ENCODE data around the gene PRDM16. TPM values are rescaled to one million over a fixed set of nuclear protein-coding genes. Genes with fewer than 3 reads are reported as not detected.

The PRDM16 gene
- total RNA-seq, 1 experiment from 2014 or later = 0.17 TPM

DNA sequence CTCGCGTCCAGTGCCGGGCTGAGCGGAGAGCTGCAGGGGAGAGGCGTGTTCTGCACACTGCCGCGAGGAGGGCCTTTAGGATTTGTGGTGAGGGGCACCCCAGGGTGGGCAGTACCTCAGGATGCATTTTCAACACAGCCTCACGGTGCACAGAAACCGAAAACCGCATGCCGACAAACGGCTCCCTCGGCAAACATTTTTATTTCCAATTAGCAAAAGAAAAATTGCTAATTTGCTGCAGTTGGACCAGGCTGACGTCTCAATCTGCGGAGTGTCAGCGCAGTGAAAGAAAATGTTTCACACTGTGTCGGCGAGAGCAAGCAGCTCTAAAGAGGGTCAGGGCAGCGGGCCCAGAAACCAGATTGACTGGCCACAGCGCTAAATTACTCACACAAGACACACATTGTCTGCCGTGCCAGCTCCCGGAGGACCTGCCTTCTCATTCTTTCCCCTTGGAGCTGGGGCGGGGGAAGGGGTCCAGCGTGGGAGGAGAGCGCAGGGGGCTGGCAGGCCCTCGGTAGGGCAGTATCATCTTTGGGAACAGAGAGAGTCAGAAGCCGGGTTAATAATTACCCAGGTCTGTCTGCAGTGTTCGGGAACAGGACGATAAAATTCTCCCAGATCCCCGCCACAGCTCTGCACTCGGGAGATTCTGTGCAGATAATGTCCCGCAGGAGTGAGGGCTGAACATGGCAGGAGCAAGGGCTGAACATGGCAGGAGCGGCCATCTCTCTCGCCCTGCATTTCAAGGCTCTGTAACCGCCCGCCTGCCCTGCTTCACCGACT is 150.2 kb downstream of the PRDM16 start:
- WGBS (ENCODE audit: extremely low coverage, insufficient read length, low lambda C conversion rate) = no CpG with 5 or more reads among the region's 37 CpGs
- H2BK15ac ChIP-seq (ENCODE audit: low read depth, low read length) = no peak overlapping the region
- Mint-ChIP-seq H3K9me3 (no peaks in the 10 kb centered on the region), H3K4me1 (peaks cover 2 to 29% of the 10 kb centered on the region in 2 experiments), H3K4me3 (no peak overlapping the region), H3K27ac (peak overlapping the region in 1 of 3 experiments; percentile 85; a peak in 1 of 7 replicates), H3K27me3 (ENCODE audit: low read depth) (peaks cover 2% of the 10 kb centered on the region; the same call in 1 of the 2 replicates), H3K36me3 (ENCODE audit: insufficient read depth in 1 of 3, low read depth in 3 of 3) (no peaks in the 10 kb centered on the region)
- no peak overlapping the region for H2BK20ac ChIP-seq (ENCODE audit: low read depth, low read length, poor library complexity, severe bottlenecking)
- no peaks in the 10 kb centered on the region for H3K79me2 ChIP-seq (ENCODE audit: insufficient read depth, low read length)
- no peak overlapping the region for H4K8ac ChIP-seq (replicated peaks; ENCODE audit: insufficient read length, low read depth, low read length)
- TF ChIP-seq, protein P1, sequence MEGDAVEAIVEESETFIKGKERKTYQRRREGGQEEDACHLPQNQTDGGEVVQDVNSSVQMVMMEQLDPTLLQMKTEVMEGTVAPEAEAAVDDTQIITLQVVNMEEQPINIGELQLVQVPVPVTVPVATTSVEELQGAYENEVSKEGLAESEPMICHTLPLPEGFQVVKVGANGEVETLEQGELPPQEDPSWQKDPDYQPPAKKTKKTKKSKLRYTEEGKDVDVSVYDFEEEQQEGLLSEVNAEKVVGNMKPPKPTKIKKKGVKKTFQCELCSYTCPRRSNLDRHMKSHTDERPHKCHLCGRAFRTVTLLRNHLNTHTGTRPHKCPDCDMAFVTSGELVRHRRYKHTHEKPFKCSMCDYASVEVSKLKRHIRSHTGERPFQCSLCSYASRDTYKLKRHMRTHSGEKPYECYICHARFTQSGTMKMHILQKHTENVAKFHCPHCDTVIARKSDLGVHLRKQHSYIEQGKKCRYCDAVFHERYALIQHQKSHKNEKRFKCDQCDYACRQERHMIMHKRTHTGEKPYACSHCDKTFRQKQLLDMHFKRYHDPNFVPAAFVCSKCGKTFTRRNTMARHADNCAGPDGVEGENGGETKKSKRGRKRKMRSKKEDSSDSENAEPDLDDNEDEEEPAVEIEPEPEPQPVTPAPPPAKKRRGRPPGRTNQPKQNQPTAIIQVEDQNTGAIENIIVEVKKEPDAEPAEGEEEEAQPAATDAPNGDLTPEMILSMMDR (conservative IDR thresholded peaks at IDR 0.05) = no peak
- no peak overlapping the region for H2BK5ac ChIP-seq (ENCODE audit: insufficient read length, low read length)
- no peaks in the 10 kb centered on the region for H3K9me3 ChIP-seq (ENCODE audit: control insufficient read depth, low read depth, low read length)
- no peak overlapping the region for H3K56ac ChIP-seq (ENCODE audit: insufficient read length, low read depth, low read length)
- H4K5ac ChIP-seq (ENCODE audit: insufficient read length, low read depth, low read length) = no peak overlapping the region
- H3K27me3 ChIP-seq (ENCODE audit: insufficient read depth, low read length) = no peaks in the 10 kb centered on the region
- no peak overlapping the region for H3K9ac ChIP-seq (ENCODE audit: extremely low read depth, insufficient read length, low read length)
- no peaks in the 10 kb centered on the region for H3K4me1 ChIP-seq (ENCODE audit: insufficient read depth, low read length)
- H3K23ac ChIP-seq (ENCODE audit: insufficient read length, low read depth, low read length) = no peak overlapping the region
- H4K20me1 ChIP-seq (ENCODE audit: control insufficient read depth, insufficient read depth, insufficient read length) = peaks cover 4% of the 10 kb centered on the region
- DNase-seq = no peak
- H3K14ac ChIP-seq (ENCODE audit: insufficient read depth, low read length) = no peak overlapping the region
- no peak overlapping the region for H4K91ac ChIP-seq (ENCODE audit: insufficient read length, low read depth, low read length)
- no peak overlapping the region for H2BK12ac ChIP-seq (ENCODE audit: insufficient read length, low read depth, low read length)
- no peak overlapping the region for H3K4me2 ChIP-seq (ENCODE audit: insufficient read depth, insufficient read length, low read length)
- no peaks in the 10 kb centered on the region for H3K23me2 ChIP-seq (ENCODE audit: insufficient read length, low read depth, low read length, poor library complexity, severe bottlenecking)
- H2BK120ac ChIP-seq (ENCODE audit: low read depth, low read length, poor library complexity, severe bottlenecking) = no peak overlapping the region
- H3K18ac ChIP-seq (ENCODE audit: insufficient read length, low read depth, low read length) = no peak overlapping the region
- H2AFZ ChIP-seq (ENCODE audit: low read length) = no peak overlapping the region
- H3K27ac ChIP-seq (ENCODE audit: insufficient read length, low read depth, low read length) = no peak overlapping the region
- no peak overlapping the region for H3K4ac ChIP-seq (ENCODE audit: low read depth, low read length)
- no peak overlapping the region for H3T11ph ChIP-seq (ENCODE audit: low read length)
- H2AK5ac ChIP-seq (ENCODE audit: insufficient read length, low read length) = no peak overlapping the region
- no peaks in the 10 kb centered on the region for H3K79me1 ChIP-seq (ENCODE audit: insufficient read depth, low read depth, low read length, poor library complexity, severe bottlenecking)

Data from H9 (cell line).